NCI-H2196 (cell line): ENCODE data around the gene PSMG4.

Experiments
- DNase-seq: peaks from one replicate; lab custom pipeline; 2025; ENCODE audit not compliant: unreplicated experiment; lab: John Stamatoyannopoulos, UW

The PSMG4 gene

DNA sequence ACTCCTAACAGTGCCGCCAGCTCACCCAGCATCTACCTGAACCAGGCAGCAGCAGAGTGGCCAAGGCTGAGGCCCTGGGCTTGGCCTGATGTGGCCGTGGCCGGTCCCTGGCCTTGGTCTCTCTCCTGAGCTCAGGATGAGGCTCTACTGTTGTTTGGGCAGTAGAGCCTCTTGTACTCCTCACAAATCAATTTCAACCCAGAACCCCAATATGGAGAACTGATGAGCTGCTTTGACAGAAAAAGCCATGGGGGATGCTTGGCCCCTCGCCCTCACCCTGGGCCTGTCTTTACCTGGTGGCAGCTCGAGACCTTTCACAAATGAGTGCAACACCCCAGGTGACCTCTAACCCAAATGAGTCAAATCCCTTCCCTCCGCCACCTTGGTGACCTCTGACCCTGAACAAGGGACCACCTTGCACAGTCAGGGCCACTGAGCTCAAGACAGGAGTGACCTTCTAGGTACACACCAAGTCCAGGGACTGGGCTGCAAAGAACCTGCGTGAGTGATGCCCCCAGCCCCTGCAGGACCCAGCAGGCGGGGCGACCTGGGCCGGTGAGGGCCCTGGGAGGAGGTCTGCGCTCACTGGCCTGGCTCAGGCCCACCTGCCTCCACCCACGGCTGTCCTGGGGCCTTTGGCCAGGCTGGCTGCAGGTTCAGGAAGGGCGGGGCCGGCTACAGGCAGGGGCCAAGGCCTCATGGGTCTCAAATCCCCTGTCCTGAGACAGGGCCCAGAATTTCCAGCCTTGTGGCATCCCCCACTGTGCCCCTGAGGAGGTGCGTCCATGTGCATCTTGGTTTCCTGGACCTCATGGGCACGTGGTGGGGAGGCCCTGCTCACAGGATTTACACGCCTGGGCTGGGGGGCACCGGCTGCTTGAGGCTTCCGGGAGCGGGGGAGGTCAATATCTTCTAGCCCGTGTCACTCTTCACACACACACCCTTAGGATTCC, 30.2 kb downstream of the PSMG4 start:
- DNase-seq, result no peak

- DNase-seq, result no peak
These were observed 30.9 kb downstream of the PSMG4 start for GRCh38 chr6:3289664-3290055.

DNA sequence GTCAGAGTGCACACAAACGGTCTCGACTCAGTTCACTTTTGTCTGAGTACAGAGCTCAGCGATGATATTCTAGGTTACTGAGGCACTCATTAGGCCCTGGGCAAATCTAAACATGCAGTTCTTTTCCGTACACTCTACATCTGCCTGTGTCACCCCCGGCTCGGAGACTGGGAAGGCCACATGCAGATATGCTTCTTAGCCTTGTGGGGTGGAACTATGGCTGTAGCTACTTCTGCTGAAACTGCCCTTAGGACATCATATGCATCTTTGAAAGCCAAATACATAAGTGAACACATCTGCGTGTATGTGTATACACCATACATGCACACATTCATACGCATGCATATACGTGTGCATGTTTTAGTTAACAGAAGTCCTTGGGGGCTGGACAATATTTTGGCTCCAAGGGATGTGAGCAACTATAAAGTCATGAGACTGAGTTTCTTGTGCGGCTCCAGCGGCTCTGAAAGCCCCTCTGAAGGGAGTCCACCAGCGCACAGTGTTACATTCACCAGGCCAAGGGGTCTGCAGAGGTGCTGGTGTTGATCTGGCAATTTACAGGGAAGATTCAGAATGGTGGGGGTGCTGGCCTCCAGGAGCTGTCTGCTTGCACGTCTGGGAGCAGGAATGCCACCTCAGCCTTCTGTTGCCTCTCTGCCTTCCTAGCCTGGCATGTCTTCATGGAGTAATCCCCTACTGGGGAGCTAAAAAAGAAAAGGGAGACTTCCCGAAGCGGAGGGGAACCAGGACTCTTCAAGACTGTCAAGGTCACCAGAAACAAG, 31.6 kb downstream of the PSMG4 start:
- no peak for DNase-seq

GRCh38 chr6:3290931-3291211, 32.1 kb downstream of the PSMG4 start:
- no peak for DNase-seq

DNA sequence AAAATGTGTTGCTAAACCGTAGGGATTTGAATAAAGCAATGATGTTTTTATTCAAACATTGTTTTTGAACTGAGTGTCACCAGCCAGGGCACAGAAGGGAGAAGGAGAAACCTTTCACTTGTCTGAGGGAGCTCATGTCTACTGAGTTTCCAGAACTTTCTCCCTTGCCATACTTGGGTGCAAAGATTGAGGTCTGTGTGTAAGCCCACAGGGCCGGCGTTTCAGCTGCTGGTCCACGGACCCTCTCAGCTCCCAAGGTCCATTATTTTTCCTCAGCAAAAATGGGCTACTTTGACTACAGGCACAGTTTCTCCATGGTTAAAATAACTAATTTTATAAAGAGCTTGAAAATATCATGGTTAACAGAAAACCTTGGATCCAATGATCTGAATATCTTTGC, 32.6 kb downstream of the PSMG4 start:
- DNase-seq, result no peak

DNA sequence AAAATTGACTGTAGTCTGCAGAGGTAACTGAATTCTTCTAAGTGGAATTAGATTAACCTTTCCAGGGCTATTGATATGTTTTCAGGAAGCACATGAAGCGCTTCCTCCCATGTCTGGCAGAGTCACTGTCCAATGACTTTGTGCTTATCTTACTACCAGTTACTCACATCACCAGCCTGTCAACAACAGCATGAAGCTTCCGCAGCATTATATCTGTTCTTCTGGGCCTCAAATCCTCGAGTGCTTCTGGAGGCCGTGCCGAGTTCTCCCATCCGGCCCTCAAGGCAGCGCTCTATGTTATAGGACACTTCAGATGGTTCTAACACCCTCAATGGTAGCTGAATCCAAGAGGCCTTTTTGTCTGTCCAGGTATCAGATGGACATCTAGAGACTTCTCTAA, 33.2 kb downstream of the PSMG4 start:
- DNase-seq, result no peak

GRCh38 chr6:3292431-3293197, 33.9 kb downstream of the PSMG4 start:
- DNase-seq, result no peak

DNA sequence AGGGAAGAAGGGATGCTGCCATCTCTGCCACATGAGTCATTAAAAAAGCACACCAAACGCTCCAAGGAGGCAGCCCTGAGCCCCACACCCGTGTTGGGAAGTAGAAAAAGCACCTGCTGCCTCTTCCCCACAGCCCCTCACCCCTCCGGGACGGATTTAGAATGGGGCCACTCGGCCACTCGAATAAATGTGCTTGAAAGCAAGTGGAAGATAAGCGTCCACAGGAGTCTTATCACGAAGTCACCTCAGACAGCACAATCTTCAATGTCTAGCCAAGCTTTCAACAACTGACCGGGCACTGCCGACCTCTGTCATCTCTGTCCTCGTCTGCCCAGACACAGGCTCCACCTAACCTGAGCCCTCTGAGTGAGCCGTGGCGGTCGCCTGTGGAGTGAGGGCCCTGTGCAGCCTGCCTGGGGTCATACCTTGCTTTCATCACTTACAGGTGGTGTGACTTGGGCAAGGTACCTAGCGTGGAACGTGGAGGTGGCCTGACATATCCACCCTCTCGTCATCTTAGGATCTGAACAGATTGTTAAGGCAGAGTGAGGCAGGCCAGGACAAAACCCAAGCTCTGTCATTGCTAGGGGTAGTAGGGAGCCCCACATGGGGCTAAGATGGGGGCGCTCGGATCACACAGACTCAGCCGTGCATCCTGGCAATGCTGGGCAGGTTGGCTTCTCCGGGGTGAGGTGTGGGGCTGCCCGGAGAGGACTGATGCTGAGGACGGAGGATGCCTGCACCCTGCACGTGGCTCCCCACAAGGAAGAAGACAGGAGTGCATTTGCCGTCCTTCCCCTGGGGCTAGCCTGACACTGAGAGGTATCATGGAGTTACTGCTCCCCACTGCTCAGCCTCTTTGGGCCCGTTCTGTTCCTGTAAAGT, 34.8 kb downstream of the PSMG4 start:
- DNase-seq, result no peak

GRCh38 chr6:3294396-3294795, 35.6 kb downstream of the PSMG4 start:
- DNase-seq, result no peak

DNA sequence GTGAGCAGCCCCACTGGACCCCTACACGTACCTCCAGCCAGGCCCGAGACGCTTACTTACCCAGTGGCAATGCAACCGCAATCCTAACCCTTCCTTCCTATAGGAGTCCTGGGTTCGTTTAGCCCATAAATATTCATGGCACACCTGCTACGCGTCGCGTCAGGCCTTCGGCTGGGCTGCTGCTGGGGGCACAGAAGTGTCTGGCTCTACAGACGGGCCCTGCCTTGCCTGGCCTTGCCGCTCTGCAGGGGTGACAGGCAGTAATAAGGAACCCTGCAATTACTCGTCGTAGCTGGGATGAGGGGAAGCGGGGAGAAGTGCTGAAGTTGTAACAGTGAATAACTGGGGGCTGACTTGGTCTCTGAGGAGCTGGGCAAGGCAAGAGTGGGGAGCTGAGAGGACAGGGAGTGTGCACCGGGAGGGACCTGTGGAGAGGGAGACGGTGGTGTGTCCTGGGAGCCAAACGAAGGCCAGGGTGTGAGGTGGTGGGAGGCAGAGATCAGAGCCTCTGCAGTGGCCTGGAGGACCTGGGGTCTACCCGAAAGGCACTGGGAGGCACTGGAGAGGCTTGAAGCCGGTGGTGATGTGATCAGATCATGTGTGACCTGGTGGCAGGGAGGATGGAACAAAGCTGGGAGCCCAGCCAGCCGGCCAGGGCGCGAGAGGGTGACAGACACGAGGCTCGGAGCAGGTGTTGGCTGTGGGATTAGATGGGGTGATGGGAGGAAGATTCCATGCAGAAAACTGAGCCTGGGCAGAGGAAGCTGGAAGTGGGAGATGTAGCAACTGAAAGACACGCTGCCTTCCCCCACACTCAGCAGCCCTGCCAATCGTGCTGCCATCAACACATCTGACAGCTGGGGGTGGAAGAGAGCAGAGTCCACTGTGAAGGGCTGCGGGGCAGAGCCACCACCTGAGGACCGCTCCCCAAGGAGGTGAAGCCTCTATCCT, 36.4 kb downstream of the PSMG4 start:
- peak; percentile 85 for DNase-seq

DNA sequence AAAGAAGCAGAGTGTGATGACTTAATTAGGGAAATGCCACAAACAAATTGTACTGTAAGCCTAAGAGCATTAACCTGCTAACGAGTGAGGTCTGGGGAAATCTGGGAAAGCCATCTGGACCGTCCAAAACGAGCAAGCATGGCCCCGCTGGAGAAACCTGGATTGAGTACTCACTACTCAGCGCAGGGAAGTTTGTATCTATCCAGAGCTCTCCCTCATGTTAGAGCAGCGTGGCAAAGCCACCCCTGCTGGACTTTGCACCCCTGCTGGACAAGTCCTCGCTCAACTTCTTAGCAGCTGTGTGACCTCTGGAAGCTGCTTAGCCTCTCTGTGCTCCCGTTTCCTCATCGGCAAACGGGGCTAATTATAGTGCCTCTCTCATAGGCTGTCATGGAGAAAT, 37.3 kb downstream of the PSMG4 start:
- DNase-seq, result no peak

- no peak for DNase-seq
These were observed 37.8 kb downstream of the PSMG4 start for GRCh38 chr6:3296537-3296936.

DNA sequence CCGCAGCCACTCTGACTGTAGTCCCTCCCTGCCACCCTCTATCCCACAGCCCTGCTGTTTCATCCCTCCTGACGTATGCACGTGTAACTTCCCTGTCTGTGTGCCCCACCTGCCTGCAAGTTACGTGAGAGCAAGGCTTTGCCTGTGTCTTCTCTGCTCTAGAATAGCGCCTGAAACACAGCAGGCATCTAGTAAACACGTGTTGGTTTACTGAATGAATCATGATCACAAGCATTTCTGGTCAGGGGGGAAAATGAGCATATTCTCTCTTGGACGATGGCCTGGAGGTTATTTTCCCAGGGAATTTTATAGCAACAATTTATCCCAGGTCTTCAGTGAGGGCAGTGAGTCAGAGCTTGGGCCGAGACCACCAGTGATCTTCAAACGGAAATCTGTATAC, 38.3 kb downstream of the PSMG4 start:
- DNase-seq, result peak; percentile 11

- no peak for DNase-seq
These were observed 39.2 kb downstream of the PSMG4 start for GRCh38 chr6:3297909-3298308.

DNA sequence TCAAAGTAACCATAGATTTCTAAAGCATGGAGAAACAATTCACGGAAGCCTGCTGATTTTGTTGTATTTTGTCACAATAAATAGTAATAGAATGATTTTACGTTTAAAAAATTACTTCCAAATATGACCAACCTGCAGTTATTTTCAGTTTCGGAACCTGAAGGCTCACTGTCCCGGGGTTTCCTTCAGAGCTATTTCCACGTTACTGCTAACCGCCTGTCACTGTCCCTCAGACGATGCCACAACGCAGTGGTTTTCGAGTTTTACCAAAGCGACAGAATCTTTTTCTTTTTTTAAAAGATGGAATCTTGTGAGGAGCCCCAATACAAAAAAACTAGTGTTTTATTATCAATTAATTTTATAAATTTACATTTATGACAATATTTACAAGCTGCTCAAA, 40.5 kb downstream of the PSMG4 start:
- DNase-seq, result no peak

DNA sequence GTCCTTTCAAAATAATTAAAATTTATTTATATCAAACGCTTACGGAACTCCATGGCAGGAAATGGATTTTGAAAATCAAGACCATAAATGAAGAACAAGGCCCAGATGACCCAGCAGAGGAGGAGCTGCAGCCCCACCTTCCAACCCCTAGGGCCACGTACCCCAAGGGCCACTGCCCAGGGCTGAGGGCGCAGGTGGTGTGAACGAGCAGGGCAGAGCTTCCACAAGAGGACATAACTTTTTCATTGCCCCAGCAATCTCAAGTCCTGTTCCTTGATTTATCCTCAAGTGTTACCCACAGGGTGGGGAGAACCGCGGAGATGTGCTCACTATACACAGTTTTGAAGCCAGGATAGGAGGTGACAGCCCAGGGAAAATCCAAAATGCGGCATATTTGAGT, 42.8 kb downstream of the PSMG4 start:
- DNase-seq, result no peak

DNA sequence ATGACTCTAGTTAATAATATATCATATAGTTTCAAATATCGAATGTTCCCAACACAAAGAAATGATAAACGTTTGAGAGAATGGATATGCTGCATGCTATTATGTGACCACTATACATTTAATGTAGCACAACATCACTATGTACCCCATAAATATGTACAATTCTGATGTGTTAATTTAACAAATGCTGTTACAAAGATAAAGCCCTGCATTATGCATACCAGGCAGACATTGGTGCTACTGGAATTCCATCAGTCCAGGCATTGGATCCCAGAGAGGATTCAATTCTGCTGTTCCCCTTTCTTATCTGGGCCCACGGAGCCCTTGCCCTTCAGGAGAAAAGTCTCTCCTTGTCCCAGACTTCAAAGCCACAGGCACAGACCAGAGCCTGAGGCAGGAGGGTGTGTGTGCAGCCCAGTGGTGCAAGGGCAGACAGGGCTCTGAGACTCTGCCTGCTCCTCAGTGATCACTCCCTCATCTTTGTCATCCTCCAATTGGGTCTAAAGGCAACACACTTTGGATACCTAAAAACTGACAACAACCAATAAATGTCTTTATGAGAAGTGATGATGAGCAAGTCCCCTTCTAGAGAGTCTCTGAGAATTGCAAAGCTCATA, 45.2 kb downstream of the PSMG4 start:
- DNase-seq, result no peak

DNA sequence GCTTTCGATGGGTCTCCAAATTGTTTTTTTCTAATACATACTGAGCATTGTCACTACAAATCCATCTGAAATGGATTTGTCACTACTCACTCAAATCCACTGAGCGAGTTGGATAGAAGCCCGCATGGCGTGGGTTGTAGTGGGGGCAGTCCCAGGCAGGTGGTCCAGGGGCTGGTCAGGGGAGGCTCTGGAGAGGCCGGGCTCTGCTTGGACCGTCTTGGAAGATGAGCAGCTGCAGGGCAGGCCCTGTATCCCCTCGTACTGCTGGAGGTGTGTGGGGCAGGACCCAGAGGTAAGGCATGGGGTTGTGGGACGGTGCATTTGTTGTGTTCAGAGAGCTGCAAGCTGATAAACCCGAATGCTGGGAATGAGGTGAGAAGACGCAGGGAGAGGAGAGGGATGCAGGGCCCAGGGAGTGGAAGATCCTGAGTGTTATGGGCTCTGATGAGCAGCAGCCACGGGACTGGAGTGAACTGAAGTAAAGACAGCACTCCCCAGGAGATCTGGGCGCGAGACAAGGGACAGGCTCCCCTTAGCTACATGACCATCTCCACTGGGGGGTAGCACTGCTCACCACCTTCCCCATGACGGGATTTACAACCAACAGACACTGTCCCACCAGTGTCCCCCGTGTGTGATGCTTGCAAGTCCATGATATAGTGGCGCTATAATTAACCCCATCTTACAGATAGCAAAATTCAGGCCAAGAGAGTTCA, 45.9 kb downstream of the PSMG4 start:
- DNase-seq, result no peak

- DNase-seq, result no peak
These were observed 46.4 kb downstream of the PSMG4 start for GRCh38 chr6:3305216-3305565.
